Measurements from ENCODE around the gene LCE1B.

The LCE1B gene, protein sequence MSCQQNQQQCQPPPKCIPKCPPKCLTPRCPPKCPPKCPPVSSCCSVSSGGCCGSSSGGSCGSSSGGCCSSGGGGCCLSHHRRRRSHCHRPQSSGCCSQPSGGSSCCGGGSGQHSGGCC

DNA sequence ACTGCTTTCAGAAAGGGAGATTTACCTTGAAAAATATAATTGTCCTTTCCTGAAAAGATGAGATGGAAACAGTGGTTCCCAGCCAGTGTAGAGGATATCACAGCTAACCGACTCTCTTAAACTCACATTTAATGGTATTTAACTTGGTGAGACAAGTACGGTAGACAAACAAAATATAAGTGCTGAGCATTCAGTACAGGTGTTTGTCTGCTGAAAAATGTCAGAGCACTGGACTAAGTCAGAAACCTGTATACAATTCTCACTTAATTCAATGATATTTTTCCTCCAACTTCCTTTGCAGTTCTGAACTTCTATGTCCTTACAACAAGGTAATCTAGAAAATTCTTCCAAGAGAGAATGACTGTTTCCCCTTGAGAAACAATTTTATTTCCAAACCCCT, at the start of gene LCE1B:
LCE1B (plus strand) TSS at position 301 of the 400 bp plus-strand sequence. CDS start 476 bp downstream, outside the sequence.
- intact Hi-C loops (cut with DNase I) = no loop called here
- DNase-seq = no peak

DNA sequence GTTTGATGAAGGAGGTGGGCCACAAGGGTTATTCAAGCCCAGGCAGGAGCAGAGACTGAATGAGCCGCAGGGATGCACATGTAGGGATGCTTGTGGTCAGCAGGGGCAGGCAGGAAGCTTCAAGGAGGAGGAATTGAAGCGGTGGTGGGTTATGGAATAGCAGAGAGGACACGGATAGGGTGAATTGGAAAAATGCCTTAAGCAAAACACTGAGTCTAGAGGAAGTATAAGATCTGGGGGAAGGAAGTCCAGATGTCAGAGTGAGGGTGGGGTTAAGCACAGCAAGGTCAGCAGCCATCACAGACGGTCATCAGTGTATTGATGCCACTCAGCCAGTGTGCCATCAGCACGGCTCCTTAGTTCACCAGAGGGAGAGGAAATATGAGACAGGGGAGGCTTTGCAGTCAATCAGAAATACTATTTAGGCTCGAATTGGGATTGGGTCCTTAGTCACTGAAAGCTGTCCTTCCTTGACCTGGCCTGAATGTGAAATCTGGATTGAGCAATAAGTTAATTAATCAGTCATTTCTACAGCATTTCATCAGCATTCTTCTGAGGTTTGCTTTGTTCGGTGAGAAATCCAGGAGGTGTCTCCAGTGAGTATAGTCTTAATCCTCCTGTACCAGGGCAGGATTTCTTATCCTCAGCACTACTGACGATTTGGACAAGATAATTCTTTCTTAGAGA, 42.8 kb upstream of the LCE1B start:
- no peak for DNase-seq
- intact Hi-C loops (cut with DNase I) = no loop called here

- DNase-seq = no peak
- intact Hi-C loops (cut with DNase I) = no loop called here
These were observed 41.4 kb upstream of the LCE1B start for GRCh38 chr1:152770411-152770810.

DNA sequence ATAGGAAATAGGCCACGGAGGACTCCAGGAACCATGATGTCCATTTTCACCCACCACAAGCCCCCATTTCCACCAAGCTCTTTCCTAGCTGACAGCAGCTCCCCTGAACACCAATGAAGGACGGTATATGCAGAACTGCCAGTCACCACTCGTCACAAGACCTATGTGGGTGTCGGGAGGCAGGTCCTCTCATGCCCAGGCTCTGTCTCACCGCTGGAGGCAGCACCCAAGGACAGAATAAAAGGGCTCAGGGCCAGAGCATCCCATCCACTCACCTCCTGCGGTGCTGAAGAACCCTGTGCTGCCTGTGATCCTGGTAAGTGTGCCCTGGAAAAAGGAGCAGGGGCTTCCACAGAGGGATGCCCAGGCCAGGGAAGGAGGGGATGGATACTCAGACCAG, 36.9 kb upstream of the LCE1B start, which contains the start of gene LCE1F:
LCE1F (plus strand) TSS at position 266 of the 400 bp plus-strand sequence. CDS start 1,232 bp downstream, outside the sequence.
- intact Hi-C loops (cut with DNase I) = loop anchor here (5.0 kb wide), 1 partner anchor 48 kb away; no protein-coding TSS in a partner anchor
- peak in 1 of 10 donors; percentile 41 for DNase-seq

- DNase-seq = peak in 1 of 10 donors; percentile 76
- intact Hi-C loops (cut with DNase I) = loop anchor here (5.0 kb wide), 1 partner anchor 49 kb away; no protein-coding TSS in a partner anchor
These were observed 35.4 kb upstream of the LCE1B start for GRCh38 chr1:152776361-152776760.

- no peak for DNase-seq
- intact Hi-C loops (cut with DNase I) = loop anchor here (5.0 kb wide), 1 partner anchor 50 kb away; no protein-coding TSS in a partner anchor
These were observed 34.1 kb upstream of the LCE1B start for GRCh38 chr1:152777510-152778137.

GRCh38 chr1:152783095-152783494, 28.7 kb upstream of the LCE1B start:
- intact Hi-C loops (cut with DNase I) = no loop called here
- no peak for DNase-seq

- intact Hi-C loops (cut with DNase I) = no loop called here
- no peak for DNase-seq
These were observed 25.7 kb upstream of the LCE1B start, which contains the start of gene LCE1E for GRCh38 chr1:152786077-152786476. Gene LCE1E (plus strand): TSS chr1:152786257. CDS start chr1:152787300, 1,043 bp downstream.

DNA sequence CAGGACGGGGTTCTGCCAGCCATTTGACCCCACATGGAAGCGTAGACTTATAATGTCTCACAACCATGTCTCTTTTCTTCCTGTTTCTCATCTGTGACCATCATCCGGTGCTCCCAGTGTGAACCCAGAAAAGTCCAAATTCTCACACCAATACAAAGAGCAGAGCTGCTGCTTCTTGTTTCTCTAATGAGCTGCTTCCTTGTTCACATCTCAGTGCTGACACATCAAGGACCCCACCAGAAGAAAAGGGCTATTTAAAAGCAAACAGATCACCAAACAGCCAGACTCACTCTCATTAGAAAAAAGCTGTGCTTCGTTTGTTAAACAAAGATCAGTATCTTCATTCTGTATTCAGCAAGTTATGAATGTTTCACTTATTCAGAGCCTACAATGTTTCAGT, 16.1 kb upstream of the LCE1B start:
- intact Hi-C loops (cut with DNase I) = no loop called here
- no peak for DNase-seq

DNA sequence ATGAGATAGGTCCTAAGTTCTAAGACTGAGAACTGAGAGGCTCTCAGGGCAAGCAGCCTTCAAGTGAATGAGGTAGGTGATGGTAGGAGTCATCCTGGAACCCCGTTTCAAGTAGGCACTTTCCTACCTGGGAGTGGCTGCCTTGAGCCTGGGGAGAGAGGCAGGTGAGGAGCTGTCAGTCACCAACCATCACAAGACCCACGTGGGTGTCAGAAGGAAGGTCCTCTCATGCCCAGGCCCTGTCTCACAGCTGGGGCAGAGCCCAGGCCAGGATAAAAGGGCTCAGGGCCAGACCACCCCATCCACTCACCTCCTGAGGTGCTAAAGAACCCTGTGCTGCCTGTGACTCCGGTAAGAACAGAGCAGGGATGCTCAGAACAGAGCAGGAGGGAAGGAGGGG, 15.3 kb upstream of the LCE1B start, which contains the start of gene LCE1D:
LCE1D (plus strand) TSS at position 301 of the 400 bp plus-strand sequence. CDS start 1,074 bp downstream, outside the sequence.
- DNase-seq = no peak
- intact Hi-C loops (cut with DNase I) = no loop called here

DNA sequence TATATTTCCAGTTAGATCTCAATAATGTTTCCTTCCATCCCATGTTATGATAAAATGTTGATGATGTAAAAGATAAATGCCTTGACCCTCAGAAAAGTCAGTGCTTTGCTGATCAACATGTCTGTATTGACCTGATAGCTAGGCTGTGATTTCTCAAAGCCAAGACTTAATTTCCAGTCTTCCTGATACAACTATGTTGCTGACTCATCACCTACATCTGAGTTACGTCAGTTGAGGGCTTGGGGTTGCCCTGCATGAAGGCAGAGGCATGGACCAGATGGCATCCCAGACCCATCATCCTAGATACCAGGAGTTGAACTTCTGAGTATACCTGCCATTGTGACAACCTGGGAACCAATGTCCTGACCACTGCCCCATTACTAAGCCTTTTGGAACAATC, 10.4 kb upstream of the LCE1B start:
- DNase-seq = no peak
- intact Hi-C loops (cut with DNase I) = no loop called here

DNA sequence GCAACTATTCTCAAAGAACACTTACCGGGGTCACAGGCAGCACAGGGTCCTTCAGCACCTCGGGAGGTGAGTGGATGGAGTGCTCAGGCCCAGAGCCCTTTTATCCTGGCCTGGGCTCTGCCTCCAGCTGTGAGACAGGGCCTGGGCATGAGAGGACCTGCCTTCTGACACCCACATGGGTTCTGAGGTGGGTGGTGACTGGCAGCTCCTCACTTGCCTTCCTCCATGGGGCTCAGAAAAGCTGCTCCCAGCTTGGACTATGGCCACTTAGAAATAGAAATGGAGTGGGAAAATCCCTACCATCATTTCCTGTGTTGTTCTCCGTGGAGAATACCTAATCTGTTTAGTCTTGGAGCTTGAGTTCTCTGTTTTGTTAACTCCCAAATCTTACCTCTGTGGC, 5.2 kb upstream of the LCE1B start, which contains the start of gene LCE1C:
LCE1C (minus strand) TSS at position 76 of the 400 bp plus-strand sequence. CDS start 1,173 bp downstream, outside the sequence.
- intact Hi-C loops (cut with DNase I) = no loop called here
- no peak for DNase-seq

- DNase-seq = no peak
- intact Hi-C loops (cut with DNase I) = no loop called here
These were observed 721 bp upstream of the LCE1B start for GRCh38 chr1:152811050-152811449.

DNA sequence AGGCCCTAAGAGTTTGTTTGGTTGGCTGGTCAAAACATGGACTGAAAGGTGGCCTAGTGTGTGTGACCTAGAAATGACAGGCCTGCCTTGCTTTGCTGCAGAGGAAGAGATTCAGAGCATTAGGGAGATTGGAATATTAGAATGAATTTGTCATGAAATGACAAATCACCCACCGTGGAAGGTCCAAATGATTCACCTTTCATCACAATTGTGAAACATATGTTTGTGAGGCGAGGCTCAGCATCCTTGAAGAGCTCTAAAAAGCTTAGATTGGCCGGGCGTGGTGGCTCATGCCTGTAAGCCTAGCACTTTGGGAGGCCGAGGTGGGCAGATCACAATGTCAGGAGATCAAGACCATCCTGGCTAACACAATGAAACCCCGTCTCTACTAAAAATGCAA, 5.5 kb downstream of the LCE1B start:
- intact Hi-C loops (cut with DNase I) = no loop called here
- DNase-seq = no peak

DNA sequence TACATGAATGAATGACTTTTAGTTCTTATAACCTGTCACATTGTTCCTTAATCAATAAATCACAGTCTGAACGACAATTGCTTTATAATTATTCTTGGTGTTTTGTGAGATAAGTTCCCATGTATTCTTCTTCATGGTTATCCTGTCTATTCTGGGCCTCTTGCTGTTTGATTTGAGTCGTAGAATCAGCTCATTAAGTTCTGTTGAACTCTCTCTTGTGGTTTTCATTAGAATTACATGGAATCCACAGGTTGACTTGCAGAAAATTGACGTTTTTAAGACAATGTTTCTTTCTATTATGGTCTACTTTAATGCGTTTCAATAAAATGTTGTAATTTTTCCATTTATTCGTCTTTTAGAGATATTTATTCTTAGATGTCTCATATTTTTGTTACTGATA, 11.5 kb downstream of the LCE1B start:
- intact Hi-C loops (cut with DNase I) = no loop called here
- DNase-seq = no peak

DNA sequence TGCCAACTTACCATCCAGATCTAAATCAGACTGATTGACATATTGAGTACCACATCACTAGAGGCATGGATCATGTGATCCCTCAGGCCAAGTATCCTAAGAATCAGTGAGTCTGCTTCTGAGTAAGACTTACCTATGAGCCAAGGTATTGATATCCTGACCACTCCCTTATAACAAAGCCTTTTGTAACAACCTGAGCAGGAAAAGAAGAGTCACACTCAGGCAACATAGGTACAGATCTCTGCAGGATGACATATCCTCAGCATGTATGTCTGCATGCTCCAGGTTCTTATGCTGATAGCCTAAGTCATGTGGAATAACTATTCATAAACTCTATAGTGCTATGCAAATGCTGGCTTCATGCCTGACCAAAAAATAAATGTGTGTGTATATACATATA, 13.2 kb downstream of the LCE1B start:
- DNase-seq = no peak
- intact Hi-C loops (cut with DNase I) = no loop called here

DNA sequence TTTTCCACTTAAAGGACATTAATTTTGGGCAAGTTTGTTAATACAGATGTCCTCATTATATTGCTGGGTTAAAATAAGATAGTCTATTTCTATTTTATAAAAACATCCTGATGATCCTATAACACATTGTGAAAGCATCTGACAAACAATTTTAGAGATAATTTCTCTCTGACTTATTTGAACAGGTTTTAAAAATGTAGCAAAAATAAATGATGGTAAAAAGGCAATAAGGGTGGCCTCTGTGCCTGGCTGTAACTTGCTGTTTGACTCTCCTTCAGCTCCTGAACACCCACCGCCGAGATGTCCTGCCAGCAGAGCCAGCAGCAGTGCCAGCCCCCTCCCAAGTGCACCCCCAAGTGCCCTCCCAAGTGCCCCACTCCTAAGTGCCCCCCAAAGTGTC, 15.4 kb downstream of the LCE1B start, which contains the start of gene LCE1A:
LCE1A (plus strand) TSS at position 301 of the 400 bp plus-strand sequence; CDS start at position 301, 0 bp downstream.
- intact Hi-C loops (cut with DNase I) = no loop called here
- DNase-seq = no peak

DNA sequence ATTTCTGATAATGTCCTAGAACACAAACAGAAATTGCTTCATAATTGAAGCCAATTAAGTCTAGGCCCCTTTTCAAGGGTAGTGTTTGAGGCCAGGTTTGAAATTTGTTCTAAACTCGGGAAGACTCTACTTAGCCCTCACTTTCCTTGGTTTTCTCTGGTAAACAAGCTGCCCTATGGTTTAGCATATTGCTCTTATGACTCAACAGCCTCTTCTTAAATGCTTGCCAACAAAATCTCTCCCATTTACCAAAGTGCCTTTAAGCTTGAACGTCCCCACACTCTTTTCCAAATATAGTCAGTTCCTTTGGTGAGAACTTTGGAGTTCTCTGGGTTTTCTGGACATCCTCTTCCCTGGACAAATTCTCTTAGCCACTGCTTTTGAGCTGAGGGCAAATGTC, 25.1 kb downstream of the LCE1B start:
- intact Hi-C loops (cut with DNase I) = no loop called here
- no peak for DNase-seq

- intact Hi-C loops (cut with DNase I) = no loop called here
- no peak for DNase-seq
These were observed 30.8 kb downstream of the LCE1B start, which contains the start of gene LCE6A for GRCh38 chr1:152842556-152842955. Gene LCE6A (plus strand): TSS chr1:152842856. CDS start chr1:152843521, 665 bp downstream.

GRCh38 chr1:152855661-152856060, 43.9 kb downstream of the LCE1B start:
- intact Hi-C loops (cut with DNase I) = no loop called here
- DNase-seq = no peak

DNA sequence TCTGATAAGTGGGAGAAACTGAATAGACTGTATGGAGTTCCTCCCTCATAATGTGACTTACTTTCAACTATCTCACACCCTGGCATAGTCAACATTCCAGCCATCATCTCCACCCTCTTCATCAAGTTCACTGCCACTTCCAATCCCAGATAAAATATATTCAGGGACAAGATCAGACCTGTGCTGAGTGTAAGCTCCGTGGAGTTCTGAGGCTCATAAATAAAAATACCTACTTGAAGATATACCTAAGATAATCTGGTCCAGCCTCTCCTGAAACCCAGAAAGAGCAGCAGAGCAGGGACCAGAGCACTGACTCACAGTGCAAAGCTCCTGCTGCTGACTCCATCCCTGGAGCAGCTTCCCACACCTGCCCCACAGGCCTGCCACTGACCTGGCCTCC, 46.3 kb downstream of the LCE1B start:
- intact Hi-C loops (cut with DNase I) = no loop called here

More for the DNA sequence above, 46.3 kb downstream of the LCE1B start:
- no peak for DNase-seq
